Smooth muscle cell of bladder (primary cell): ENCODE results near the gene UEVLD. TPM values are rescaled to one million over a fixed set of nuclear protein-coding genes. Genes with fewer than 3 reads are reported as not detected.

Experiments
- total RNA-seq: library from RNA; depleted of rRNA; stranded (reverse); fragments of >200 nt; gene quantifications from 2 replicates; pipeline ENCODE4 v1.2.3, GENCODE V29; 2014

The UEVLD gene
- total RNA-seq, result 21.1 and 21.6 TPM in 2 replicates

DNA sequence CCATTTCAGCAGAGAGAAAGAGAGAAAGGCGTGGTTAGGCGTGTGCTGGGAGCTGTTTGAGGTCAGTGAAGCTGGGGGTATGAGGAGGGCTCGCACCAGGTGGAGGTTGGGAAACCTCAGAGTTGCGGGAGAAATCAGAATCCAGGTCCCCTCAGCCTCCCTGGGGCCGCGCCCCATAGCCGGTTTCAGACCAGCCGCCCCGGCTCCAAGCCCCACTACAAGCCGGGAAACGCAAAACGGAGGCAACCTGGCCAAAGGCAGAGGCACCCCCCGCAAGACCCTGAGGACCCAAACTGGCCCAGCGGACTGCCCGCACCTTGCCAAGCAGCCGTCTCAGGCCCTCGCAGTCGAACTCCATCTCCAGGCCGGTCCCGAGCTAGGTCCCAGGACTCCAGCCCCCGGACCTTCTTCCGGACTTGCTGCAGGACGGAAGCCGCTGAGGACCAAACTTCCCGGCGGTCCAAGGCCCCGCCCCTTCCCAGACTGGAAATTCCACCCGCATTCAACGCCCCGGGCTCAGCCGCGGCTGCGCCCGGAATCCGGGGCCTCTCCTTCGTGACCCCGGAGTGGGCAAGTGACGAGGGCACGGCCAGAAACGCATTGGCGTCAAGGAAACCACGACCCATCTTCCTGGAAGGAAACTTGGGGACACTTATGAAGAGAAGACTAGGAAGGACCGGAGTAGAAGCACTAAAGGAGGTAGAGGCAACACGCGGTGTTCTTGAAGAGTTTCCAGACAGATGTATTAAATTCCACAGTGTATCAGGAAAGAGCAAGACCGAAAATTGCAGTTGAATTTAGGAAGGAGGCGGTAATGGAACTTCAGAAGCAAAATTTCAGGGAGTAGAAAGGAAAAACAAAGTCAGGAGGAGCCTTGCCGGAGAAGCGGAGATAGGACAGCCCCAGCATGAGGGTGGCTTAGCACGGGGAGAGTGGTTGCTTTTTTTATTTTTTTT lies at the start of gene UEVLD:
TSS of gene UEVLD (minus strand) at position 438 of the 956 bp plus-strand sequence. CDS start at position 358, 80 bp downstream.

GRCh38 chr11:18634140-18635032 lies 45.9 kb upstream of the UEVLD start, which contains the start of gene SPTY2D1:
Gene SPTY2D1 (minus strand): TSS chr11:18634342. CDS start chr11:18634257, 85 bp downstream.

DNA sequence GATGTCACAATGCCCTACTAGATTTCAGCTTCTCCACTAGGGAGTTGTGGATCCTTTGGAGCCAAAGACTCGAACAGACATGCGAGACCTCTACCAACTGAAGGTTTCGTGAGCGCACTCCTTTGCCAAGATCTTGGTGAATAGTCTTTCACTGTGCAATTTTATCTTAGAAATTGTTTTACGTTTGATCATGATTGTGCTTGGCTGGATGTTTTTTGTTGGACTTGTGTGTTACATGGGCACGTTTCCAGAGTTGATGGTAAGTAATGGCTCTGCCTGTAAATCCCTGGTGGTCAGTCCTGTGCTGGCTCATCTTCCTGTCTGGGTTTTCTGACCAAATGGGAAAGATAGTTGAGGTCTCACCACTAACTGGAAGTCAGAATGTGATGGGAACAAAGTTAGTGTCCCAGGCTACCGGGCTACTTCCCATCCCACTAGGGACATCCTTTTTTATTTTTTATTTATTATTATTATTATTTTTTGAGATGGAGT lies 11.3 kb upstream of the UEVLD start, which contains the start of gene MISFA:
TSS of gene MISFA (plus strand) at position 51 of the 492 bp plus-strand sequence. CDS start at position 191, 140 bp downstream.

DNA sequence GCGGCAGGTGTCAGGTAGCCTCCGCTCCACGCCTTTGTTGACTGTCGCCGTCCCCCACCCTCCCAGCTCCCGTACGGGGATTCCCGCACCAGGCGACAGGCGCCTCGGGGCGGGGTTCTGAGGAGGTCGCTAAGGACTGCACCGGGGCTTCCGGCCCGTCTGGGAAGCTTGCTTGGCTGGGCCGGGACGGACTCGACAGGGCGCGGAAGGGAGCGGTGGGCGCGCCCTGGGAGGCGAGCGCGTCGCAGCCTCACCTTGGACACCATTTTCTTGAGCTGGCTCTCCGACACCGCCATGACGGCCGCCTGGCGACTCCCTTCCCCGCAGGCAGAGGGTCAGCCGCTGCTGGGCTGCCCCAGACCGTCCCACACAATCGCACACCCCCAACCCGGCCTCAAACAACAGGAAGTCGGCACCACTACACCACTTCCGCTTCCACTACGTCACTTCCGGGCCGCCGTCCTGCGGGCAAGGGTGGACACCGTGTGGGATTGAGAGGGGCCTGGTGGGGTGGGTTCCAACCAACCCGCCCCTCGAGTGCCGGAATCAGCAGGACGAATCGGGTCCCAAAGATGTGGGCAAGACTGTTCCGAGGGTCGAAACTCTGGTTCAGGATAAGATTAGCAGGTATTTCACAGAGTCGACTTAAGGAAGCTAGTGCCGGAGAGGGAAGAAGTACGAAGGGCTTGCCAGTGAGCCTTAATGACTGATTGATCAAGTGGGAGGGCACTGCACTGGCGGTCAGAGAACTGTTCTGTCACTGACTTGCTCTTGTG lies 61.8 kb downstream of the UEVLD start, which contains the start of gene TSG101:
TSS of gene TSG101 (minus strand) at position 422 of the 776 bp plus-strand sequence. CDS start at position 296, 126 bp downstream.

Other genes with a start within 250 kb of the UEVLD start
- gene LDHA, start 194.2 kb downstream of the UEVLD start, total RNA-seq, result 473 and 711 TPM in 2 replicates
- 1.1 TPM in 1 of 2 replicates, not detected in the other for gene LDHC, start 176.4 kb downstream of the UEVLD start, total RNA-seq
- gene LDHAL6A, start 132.9 kb downstream of the UEVLD start, total RNA-seq, result not detected in 2 replicates
- 50.2 and 52.0 TPM in 2 replicates for gene TSG101, start 61.8 kb downstream of the UEVLD start, total RNA-seq
- 0.18 and 0.71 TPM in 2 replicates for gene MISFA, start 11.1 kb upstream of the UEVLD start, total RNA-seq
- gene SPTY2D1, start 45.6 kb upstream of the UEVLD start, total RNA-seq, result 14.0 and 14.2 TPM in 2 replicates
- gene TMEM86A, start 110.0 kb upstream of the UEVLD start, total RNA-seq, result 0.57 and 0.83 TPM in 2 replicates
- gene IGSF22, start 137.5 kb upstream of the UEVLD start, total RNA-seq, result under 0.01 TPM in 1 of 2 replicates, not detected in the other
- under 0.01 TPM in 1 of 2 replicates, not detected in the other for gene PTPN5, start 203.1 kb upstream of the UEVLD start, total RNA-seq